H1 (cell line): Measurements from ENCODE around the gene NBPF1. TPM values are rescaled to one million over a fixed set of nuclear protein-coding genes. Genes with fewer than 3 reads are reported as not detected.
"Not testable (repeated sequence)": the region's sequence is repeated elsewhere in the genome, so short reads cannot be mapped to it uniquely, and the experiment has no call there.

Experiments used
- CTCF ChIA-PET: fragments of 300-600 bp; sonication (Branson Sonifier 250); formaldehyde crosslinking; loops from one replicate; lab custom pipeline; 2021; ENCODE audit not compliant: partially characterized antibody; lab: Charles Lee
- POLR2A ChIA-PET: fragments of 300-600 bp; sonication (Branson Sonifier 250); formaldehyde crosslinking; loops from one replicate; lab custom pipeline; 2021; ENCODE audit warnings: inconsistent platforms; ENCODE audit not compliant: partially characterized antibody; lab: Charles Lee
- DNase-seq, 2 experiments: peaks; one replicate each; pipeline versions ENCODE4 v3.0.0 to v3.0.0-alpha.2; 2010 to 2022; ENCODE audit warnings: low spot score in 2 of 2, low read depth in 1 of 2, mixed read lengths in 1 of 2
- FAIRE-seq: peaks from 2 replicates; lab custom pipeline; 2011; peaks lifted over from hg19 to GRCh38; lab: Jason Lieb, UNC
- H2AFZ ChIP-seq: 2 replicates; pipeline ENCODE4 v1.8.1; 2012; ENCODE audit warnings: low read length, inconsistent platforms
- H2AK5ac ChIP-seq: 2 replicates; pipeline ENCODE4 v1.6.1; 2013; ENCODE audit warnings: low read depth, low read length
- H2BK120ac ChIP-seq: replicated peaks from 2 replicates; pipeline ENCODE3; 2013; ENCODE audit warnings: low read depth, low read length, inconsistent platforms
- H2BK12ac ChIP-seq: 2 replicates; pipeline ENCODE4 v1.6.1; 2013; ENCODE audit warnings: low read depth, low read length
- H2BK15ac ChIP-seq: 2 replicates; pipeline ENCODE4 v1.6.1; 2013; ENCODE audit warnings: low read length
- H2BK20ac ChIP-seq: 2 replicates; pipeline ENCODE4 v1.6.1; 2013; ENCODE audit warnings: low read length
- H2BK5ac ChIP-seq: 2 replicates; pipeline ENCODE4 v1.6.1; 2013; ENCODE audit warnings: low read depth, low read length
- H3K14ac ChIP-seq: 2 replicates; pipeline ENCODE4 v1.6.1; 2013; ENCODE audit warnings: inconsistent platforms; ENCODE audit not compliant: insufficient read length
- H3K18ac ChIP-seq: 2 replicates; pipeline ENCODE4 v1.6.1; 2013; ENCODE audit warnings: low read length; ENCODE audit errors: extremely low read depth
- H3K23ac ChIP-seq: 2 replicates; pipeline ENCODE4 v1.6.1; 2013; ENCODE audit warnings: inconsistent platforms; ENCODE audit not compliant: insufficient read length
- H3K23me2 ChIP-seq: 2 replicates; pipeline ENCODE4 v1.6.1; 2013; ENCODE audit warnings: low read depth, low read length
- H3K27ac ChIP-seq: 2 replicates; pipeline ENCODE4 v1.6.1; 2011; ENCODE audit warnings: low read depth, low read length, inconsistent platforms
- H3K27me3 ChIP-seq, 4 experiments: replicated peaks in 1 of 4; 1 replicate in 1 of 4; 2 replicates in 3 of 4; pipeline versions ENCODE4 v1.6.1 to v1.8.1; 2011 to 2013; ENCODE audit warnings: low read length in 3 of 4, mild to moderate bottlenecking in 3 of 4, inconsistent platforms in 2 of 4, mixed read lengths in 2 of 4, moderate library complexity in 1 of 4; ENCODE audit not compliant: control insufficient read depth in 3 of 4, insufficient read depth in 3 of 4; ENCODE audit errors: extremely low read depth in 1 of 4
- H3K36me3 ChIP-seq, 4 experiments: 2 replicates each; pipeline versions ENCODE4 v1.6.1 to v1.8.1; 2011 to 2013; ENCODE audit warnings: mild to moderate bottlenecking in 4 of 4, low read length in 3 of 4, moderate library complexity in 2 of 4, control low read depth in 1 of 4, inconsistent platforms in 1 of 4; ENCODE audit not compliant: insufficient read depth in 4 of 4, control insufficient read depth in 2 of 4
- H3K4ac ChIP-seq: replicated peaks from 2 replicates; pipeline ENCODE3; 2013; ENCODE audit warnings: low read length, low read depth, mixed read lengths, inconsistent platforms; ENCODE audit not compliant: insufficient read length
- H3K4me1 ChIP-seq, 4 experiments: replicated peaks in 1 of 4; 1 replicate in 1 of 4; 2 replicates in 3 of 4; pipeline versions ENCODE4 v1.6.1 to v1.8.1; 2011 to 2013; ENCODE audit warnings: low read length in 3 of 4, inconsistent platforms in 2 of 4, mixed read lengths in 1 of 4; ENCODE audit not compliant: insufficient read depth in 4 of 4, control insufficient read depth in 3 of 4
- H3K4me2 ChIP-seq, 2 experiments: 2 replicates each; pipeline versions ENCODE4 v1.6.1 to v1.8.1; 2011 to 2013; ENCODE audit warnings: low read depth in 2 of 2, low read length in 2 of 2, control low read depth in 1 of 2, inconsistent platforms in 1 of 2, mild to moderate bottlenecking in 1 of 2; ENCODE audit not compliant: insufficient read depth in 1 of 2
- H3K4me3 ChIP-seq, 4 experiments: fragments of 200-600, 300-600 bp in 1 of 4; sonication (generic), shearing (Covaris generic), sonication (Bioruptor Twin) in 1 of 4; 2 replicates each; pipeline versions ENCODE4 v1.5.1 to v1.8.1; 2011 to 2016; ENCODE audit warnings: low read length in 4 of 4, low read depth in 3 of 4, control low read depth in 2 of 4, inconsistent platforms in 2 of 4, mild to moderate bottlenecking in 2 of 4, mixed read lengths in 1 of 4, moderate library complexity in 1 of 4; ENCODE audit not compliant: insufficient read depth in 2 of 4; ENCODE audit errors: extremely low read depth in 1 of 4
- H3K56ac ChIP-seq: replicated peaks from 2 replicates; pipeline ENCODE3; 2013; ENCODE audit warnings: low read depth, mild to moderate bottlenecking, mixed read lengths, low read length, inconsistent platforms; ENCODE audit not compliant: insufficient read length
- H3K79me1 ChIP-seq: 2 replicates; pipeline ENCODE4 v1.6.1; 2013; ENCODE audit warnings: low read depth, low read length, control low read depth
- H3K79me2 ChIP-seq, 2 experiments: 2 replicates each; pipeline versions ENCODE4 v1.6.1 to v1.8.1; 2012 to 2013; ENCODE audit warnings: low read length in 2 of 2, mild to moderate bottlenecking in 2 of 2, inconsistent platforms in 1 of 2; ENCODE audit not compliant: insufficient read depth in 2 of 2, control insufficient read depth in 1 of 2
- H3K9ac ChIP-seq, 4 experiments: replicated peaks in 1 of 4; 1 replicate in 1 of 4; 2 replicates in 3 of 4; pipeline versions ENCODE4 v1.6.1 to v1.8.1; 2011 to 2013; ENCODE audit warnings: low read depth in 3 of 4, low read length in 3 of 4, control low read depth in 2 of 4, mild to moderate bottlenecking in 2 of 4, moderate library complexity in 2 of 4, inconsistent platforms in 1 of 4; ENCODE audit errors: extremely low read depth in 1 of 4
- H3K9me3 ChIP-seq, 2 experiments: 2 replicates each; pipeline versions ENCODE4 v1.6.1 to v1.8.1; 2012 to 2013; ENCODE audit warnings: mild to moderate bottlenecking in 2 of 2, moderate library complexity in 2 of 2, control low read depth in 1 of 2, inconsistent platforms in 1 of 2, low read depth in 1 of 2, low read length in 1 of 2, mixed read lengths in 1 of 2; ENCODE audit not compliant: insufficient read depth in 2 of 2
- H4K20me1 ChIP-seq, 2 experiments: replicated peaks in 1 of 2; 2 replicates each; pipeline versions ENCODE3 to v1.8.1; 2011 to 2013; ENCODE audit warnings: inconsistent platforms in 2 of 2, low read length in 2 of 2, mild to moderate bottlenecking in 1 of 2; ENCODE audit not compliant: insufficient read depth in 2 of 2, control insufficient read depth in 1 of 2
- H4K5ac ChIP-seq: 2 replicates; pipeline ENCODE4 v1.6.1; 2013; ENCODE audit warnings: low read length, low read depth, mixed read lengths, inconsistent platforms; ENCODE audit not compliant: insufficient read length
- H4K8ac ChIP-seq: 2 replicates; pipeline ENCODE4 v1.8.0; 2013; ENCODE audit warnings: mild to moderate bottlenecking, moderate library complexity, low read length, inconsistent platforms; ENCODE audit not compliant: insufficient read depth; ENCODE audit errors: extremely low read depth
- H4K91ac ChIP-seq: replicated peaks from 2 replicates; pipeline ENCODE3; 2013; ENCODE audit warnings: low read length, mixed read lengths, inconsistent platforms; ENCODE audit not compliant: insufficient read length
- WGBS, 2 experiments: shearing (Covaris generic) in 1 of 2; methylation state at CpG; one replicate each; pipeline versions ENCODE4 v1.1.6 to v1.1.7; 2013 to 2015; ENCODE audit warnings: low lambda C conversion rate in 2 of 2, mixed read lengths in 2 of 2, inconsistent platforms in 1 of 2, low coverage in 1 of 2, missing lambda C conversion rate in 1 of 2; ENCODE audit not compliant: insufficient replicate concordance in 2 of 2, insufficient coverage in 1 of 2, insufficient read length in 1 of 2; ENCODE audit errors: extremely low coverage in 1 of 2, missing lambda C conversion rate in 1 of 2; 5-methylcytosine and 5-hydroxymethylcytosine counted together
- polyA plus RNA-seq, 7 experiments: library from polyadenylated mRNA; depleted of rRNA in 3 of 7; stranded (reverse) in 5 of 7; unstranded in 2 of 7; fragments of >200 nt in 5 of 7; fragments of 200-250 nt in 2 of 7; gene quantifications; 1 replicate in 5 of 7; 2 replicates in 1 of 7; 4 replicates in 1 of 7; pipeline versions ENCODE4 v1.2.1 to v1.2.3, GENCODE V29; 2011 to 2013; ENCODE audit warnings: missing spikeins in 2 of 7, mixed read lengths in 2 of 7
- total RNA-seq: library from RNA; stranded (reverse); fragmentation: NEBNext Ultra II Directional; extraction: Animal tissue kit (Norgen Biotek cat#: 25700); gene quantifications from 2 replicates; pipeline ENCODE4 v1.2.1, GENCODE V29; 2021

The NBPF1 gene
- total and polyA plus RNA-seq, 2 of the 8 experiments (the other 6 are each of a cell fraction or from before 2014, with no cell fraction given) = 9.6 to 19.3 TPM

DNA sequence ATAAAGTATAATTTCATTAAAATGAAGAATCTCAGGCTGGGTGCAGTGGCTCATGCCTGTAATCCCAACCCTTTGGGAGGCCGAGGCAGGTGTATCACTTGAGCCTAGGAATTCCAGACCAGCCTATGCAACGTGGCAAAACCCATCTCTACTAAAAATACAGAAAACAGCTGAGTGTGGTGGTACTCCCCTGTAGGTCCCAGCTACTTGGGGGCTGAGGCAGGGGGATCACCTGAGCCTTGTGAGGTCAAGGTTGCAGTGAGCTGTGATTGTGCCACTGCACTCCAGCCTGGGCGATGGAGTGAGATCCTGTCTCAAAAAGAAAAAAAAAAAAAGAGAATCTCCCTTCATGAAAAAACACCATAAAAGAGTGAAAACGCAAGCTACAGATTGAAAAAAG, 2.2 kb downstream of the NBPF1 start:
- not testable (repeated sequence) for H3K23ac ChIP-seq, H2BK15ac ChIP-seq, H3K79me2 ChIP-seq, H3K79me1 ChIP-seq, H3K9ac ChIP-seq, H2AFZ ChIP-seq, H4K8ac ChIP-seq, H3K9me3 ChIP-seq, H2BK5ac ChIP-seq, H3K4ac ChIP-seq, H4K5ac ChIP-seq, H4K20me1 ChIP-seq, H4K91ac ChIP-seq, H3K27ac ChIP-seq, H3K36me3 ChIP-seq, H2BK12ac ChIP-seq, H2AK5ac ChIP-seq, H3K14ac ChIP-seq, H3K4me3 ChIP-seq, H2BK120ac ChIP-seq, FAIRE-seq, H3K56ac ChIP-seq, H3K4me2 ChIP-seq, H2BK20ac ChIP-seq, H3K18ac ChIP-seq
- peaks cover 0 to 10% (median 3%) of the 10 kb centered on the region in 4 experiments; a peak in 2 of 7 replicates for H3K4me1 ChIP-seq
- peak in 1 of 2 experiments; percentile 46 for DNase-seq
- CTCF ChIA-PET = interaction anchor here (2.1 to 20.3 kb wide), 4 partner anchors 12 to 341 kb away, joined by 7 to 611 read pairs (median 104); no protein-coding TSS in a partner anchor
- POLR2A ChIA-PET = interaction anchor here (0.6 kb wide), 1 partner anchor 337 kb away, joined by 3 read pairs; no protein-coding TSS in a partner anchor
- 90% methylated on average over 4 of the region's 4 CpGs; no CpG with 5 or more reads in 1 of the 2 experiments for WGBS, 2 experiments
- peaks cover 8 to 35% (median 26%) of the 10 kb centered on the region in 4 experiments for H3K27me3 ChIP-seq
- peaks cover 12% of the 10 kb centered on the region; the same call in 1 of the 2 replicates for H3K23me2 ChIP-seq

DNA sequence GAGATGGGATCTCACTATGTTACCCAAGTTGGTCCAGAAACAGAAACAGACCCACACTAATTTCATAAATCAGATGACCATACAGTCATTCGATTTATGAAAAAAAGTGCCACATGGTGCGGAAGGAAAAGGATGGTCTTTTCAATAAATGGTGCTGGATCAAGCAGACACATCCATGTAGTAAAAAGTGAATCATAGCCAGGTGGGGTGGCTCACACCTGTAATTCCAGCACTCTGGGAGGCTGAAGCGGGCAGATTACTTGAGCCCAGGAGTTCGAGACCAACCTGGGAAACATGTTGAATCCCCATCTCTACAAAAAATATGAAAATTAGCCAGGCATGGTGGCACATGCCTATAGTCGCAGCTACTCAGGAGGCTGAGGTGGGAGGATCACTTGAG, 2.8 kb downstream of the NBPF1 start:
- H3K56ac ChIP-seq, H2AK5ac ChIP-seq, H3K4me3 ChIP-seq, H3K79me1 ChIP-seq, H3K18ac ChIP-seq, H3K14ac ChIP-seq, H3K27ac ChIP-seq, H4K8ac ChIP-seq, H2BK15ac ChIP-seq, H3K79me2 ChIP-seq, H3K36me3 ChIP-seq, H2BK5ac ChIP-seq, H4K5ac ChIP-seq, H4K20me1 ChIP-seq, H3K23ac ChIP-seq, POLR2A ChIA-PET, H3K9me3 ChIP-seq, H2BK20ac ChIP-seq, FAIRE-seq, H3K4me2 ChIP-seq, H2AFZ ChIP-seq, H2BK12ac ChIP-seq, H3K4ac ChIP-seq, H4K91ac ChIP-seq, H3K9ac ChIP-seq, H2BK120ac ChIP-seq: not testable (repeated sequence)
- DNase-seq = peak in 1 of 2 experiments; percentile 41
- H3K4me1 ChIP-seq = peaks cover 0 to 10% (median 3%) of the 10 kb centered on the region in 4 experiments; a peak in 2 of 7 replicates
- H3K23me2 ChIP-seq = peaks cover 12% of the 10 kb centered on the region; the same call in 1 of the 2 replicates
- CTCF ChIA-PET = interaction anchor here (0.7 to 20.3 kb wide), 7 partner anchors 7 to 1510 kb away, joined by 3 to 611 read pairs (median 12); no protein-coding TSS in a partner anchor
- H3K27me3 ChIP-seq = peaks cover 8 to 35% (median 26%) of the 10 kb centered on the region in 4 experiments
- WGBS, 2 experiments = 87% methylated on average over 5 of the region's 5 CpGs; no CpG with 5 or more reads in 1 of the 2 experiments
